ENCODE results near the gene ZC3H18.

ZC3H18 gene

DNA sequence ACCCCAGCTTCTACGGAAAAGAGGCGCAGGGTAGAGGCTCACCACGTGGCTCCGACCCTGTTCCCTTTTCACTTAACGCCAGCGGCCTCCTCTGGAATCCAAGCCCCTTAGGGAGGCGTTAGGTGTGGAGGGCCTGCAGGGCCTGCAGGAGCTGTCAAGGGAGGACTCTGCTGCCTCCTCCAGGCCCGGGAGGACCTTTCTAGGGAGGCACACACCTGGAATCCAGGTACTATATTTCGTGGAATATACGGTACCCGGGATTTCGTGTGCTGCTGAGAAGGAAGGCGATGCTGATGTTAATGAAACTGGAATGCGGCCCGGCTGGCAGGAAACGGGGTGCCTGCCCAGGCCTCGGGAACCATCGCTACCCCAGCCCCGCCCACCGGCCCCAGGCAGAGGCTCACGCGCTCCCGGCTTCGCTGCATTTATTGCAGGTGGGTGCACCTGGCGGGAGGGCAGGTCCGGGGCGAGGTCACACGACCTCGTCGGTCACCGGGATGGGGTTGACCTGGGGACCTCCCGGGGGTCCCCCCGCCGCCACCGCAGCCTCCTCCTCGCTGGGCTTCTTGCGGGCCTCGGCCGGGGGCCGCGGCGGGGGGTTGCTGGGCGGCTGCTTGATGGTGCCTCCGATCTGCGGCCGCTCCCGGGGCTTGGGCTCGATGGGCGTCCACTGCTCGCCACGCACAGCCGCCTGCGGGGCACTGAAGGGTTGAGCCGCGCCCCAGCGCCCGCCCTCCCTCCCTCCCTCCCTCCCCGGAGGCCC, 72.9 kb downstream of the ZC3H18 start:
- DNase-seq: no peak

DNA sequence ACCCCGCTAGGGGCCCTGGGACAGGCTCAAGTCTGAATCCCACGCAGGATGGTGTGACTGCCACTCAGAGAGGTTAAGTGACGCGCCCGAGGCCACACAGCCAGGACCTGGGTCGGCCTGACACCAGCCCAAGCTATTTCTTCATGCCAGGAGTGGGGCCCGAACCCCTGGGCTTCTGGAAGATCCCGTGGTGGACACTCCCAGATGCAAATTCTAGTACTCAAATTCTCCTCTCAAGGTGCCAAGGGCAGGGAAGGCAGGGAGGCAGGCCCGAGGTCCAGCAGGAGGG, 73.4 kb downstream of the ZC3H18 start:
- no peak for DNase-seq

DNA sequence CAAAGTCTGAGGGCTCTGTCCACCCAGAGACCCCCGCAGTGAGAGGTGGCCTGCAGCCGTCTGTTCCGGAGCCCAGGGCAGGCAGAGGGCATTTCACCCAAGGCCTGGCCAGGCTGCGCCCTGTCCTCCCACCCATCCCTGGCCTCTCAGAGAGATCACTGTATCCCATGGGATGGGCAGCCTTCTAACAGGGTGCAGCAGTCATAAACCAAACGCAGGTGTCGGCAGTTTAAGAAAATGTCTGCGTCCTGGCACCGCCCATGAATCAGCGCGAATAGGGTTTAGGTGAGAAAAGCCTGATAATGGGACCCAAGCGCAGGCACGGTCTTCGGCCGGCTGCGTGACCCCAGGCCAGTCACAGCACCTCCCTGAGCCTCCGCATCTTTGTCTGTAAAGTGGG, 75.3 kb downstream of the ZC3H18 start:
- DNase-seq: no peak

DNA sequence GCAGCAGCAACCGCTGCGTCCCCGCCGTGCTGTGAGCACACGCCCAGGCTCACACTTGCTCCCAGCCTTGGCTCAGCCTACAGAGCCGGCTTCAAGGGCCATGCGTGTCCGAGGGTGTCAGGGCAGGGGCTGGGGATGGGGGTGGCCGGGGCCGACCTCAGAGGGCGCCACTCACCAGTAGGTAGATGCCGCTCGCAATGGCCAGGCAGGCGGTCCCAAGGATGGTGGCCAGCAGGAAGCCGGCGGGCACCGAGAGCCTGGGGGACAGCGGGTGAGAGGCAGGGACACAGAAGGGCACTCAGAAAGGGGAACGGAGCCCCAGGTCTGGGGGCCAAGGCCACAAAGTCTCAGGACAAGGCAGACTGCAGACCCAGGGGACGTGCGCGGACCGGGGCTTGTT, 75.7 kb downstream of the ZC3H18 start:
- DNase-seq: no peak

DNA sequence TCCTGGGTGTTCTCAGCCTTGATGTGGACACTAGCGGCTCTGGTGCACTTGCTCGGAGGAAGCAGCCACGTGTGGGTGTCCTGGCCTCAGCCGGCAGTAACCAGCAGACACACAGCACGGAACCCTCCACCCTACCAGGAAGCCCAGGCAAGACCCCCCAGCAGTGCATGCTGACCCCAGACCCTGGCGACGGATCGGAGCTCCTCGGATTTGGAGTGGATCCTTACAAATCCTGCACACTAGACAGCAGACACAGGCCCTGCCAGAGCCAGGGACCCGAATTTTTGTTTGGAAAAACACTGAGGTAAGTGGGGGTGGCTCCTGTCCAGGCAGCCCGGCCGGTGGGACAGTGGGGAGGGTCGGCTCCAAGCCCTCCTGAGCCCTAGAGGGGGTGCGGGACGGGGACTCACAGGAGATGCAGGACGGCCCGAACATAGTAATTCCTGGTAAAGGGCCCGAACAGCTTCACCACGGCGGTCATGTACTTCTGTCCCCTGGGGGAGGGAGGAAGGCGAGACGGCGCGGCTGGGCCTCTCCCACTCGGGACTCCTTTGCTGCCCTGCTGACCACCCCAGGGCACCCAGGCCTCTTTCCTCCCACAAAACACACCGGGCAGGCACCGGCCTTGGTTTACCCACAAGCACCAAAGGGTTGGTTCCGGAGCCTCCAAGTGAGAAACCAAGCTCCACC, 76.3 kb downstream of the ZC3H18 start:
- no peak for DNase-seq

DNA sequence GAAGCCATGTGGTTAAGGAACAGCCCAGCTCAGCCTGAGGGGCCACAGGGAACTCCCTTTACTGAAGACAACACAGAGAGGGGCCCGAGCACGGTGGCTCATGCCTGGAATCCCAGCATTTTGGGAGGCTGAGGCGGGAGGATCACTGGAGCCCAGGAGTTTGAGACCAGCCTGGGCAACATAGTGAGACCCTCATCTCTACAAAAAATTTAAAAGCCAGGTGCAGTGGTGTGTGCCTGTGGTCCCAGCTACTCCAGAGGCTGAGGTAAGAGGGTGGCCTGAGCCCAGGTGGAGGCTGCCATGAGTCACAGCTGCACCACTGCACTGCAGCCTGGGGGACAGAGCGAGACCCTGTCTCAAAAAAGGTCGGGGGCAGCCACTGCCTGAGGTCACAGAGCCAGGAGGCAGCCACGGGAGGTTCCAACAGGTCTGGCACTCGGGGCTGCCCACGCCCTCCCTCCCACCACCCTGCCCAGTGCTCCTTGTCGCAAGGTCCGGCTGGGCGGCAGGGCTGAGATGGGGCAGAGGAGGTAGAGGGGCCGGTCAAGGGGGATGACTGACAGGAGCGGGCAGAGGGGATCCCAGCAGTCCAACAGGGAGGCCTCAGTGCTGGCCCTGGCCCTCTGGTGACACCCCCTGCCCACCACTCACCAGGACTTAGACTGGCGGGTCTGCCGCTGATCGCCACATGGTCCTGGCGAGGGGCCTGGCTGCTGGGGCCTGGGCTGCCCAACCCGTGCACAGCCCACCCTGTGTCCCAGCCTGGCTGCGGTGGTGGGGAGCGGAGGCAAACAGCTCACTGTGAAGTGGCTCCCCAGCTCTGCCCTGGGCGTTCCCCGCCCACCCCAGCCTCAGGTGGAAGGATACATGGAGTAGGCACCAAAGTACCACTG, 77.2 kb downstream of the ZC3H18 start:
- DNase-seq: no peak

DNA sequence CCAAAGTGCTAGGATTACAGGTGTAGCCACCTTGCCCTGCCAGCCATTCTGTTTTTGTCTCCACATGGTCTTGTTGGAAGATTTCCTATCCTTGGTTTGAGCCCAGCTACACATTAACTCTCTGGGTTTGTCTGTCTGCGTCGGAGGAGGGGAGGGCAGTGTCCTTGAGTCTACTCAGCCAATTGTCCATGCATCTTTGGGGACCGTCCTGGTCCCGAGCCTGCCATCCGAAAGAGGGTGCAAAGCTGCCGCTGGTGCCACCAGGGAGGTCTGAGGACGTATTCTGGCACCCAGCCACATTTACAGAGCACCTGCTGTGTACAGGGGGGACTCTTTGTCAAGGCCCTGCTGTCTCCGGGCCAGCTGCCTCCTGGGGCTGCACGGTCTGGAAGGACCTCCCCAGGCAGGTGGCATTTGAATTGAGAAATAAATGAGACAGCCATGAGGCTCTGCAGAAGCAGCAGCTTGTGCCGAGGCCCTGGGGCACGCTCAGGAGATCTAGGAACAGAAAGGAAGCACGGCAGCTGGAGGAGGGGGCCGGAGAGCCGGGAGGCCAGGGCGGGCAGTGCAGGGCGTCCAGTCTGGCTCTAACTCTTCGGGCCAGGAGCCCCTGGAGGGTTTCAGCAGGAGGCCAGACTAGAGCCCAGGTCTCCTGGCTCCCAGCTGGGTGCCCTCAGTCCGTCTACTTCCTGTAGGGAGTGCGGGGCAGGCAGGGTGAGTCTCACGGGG, 79.2 kb downstream of the ZC3H18 start:
- DNase-seq: no peak

DNA sequence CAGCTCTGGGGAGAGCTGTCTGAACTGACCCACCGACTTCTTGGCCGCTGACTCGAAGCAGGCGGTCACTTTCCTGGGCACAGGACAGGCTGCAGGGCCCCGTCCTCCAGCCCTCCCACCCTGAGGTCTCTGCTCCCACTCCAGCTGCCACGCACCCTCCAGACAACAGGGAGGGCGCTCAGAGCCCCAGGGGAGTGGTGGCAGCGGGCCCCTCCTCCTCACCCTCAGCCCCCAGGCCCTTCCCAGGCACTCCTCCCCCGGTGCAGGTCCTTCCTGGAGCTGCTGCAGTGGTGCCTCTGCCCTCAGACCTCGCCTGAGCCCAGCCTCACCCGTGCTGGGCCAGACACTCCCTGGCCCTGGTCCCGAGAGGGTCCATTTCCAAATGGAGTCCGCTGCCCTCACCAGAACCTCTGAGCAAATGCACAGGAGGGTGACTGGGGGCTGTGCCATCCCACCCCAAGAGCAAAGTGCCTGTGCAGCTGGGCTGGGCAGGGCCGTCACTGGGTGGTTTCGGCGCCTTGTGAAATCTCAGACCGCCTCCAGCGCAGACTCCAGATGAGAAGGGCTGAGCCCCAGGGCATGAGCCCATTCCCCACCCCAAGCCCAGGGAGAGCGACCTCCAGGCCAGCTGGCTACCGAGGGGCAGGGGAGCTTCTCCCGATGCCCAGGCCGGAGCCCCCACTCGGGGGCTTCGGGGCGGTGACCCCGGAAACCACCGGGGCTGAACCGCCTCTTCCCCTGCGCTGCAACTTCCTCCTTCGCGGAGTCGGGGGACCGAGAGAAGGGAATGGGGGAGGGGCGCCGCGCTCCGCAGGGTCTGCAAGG, 79.9 kb downstream of the ZC3H18 start:
- peak; percentile 43 to 55 for DNase-seq

DNA sequence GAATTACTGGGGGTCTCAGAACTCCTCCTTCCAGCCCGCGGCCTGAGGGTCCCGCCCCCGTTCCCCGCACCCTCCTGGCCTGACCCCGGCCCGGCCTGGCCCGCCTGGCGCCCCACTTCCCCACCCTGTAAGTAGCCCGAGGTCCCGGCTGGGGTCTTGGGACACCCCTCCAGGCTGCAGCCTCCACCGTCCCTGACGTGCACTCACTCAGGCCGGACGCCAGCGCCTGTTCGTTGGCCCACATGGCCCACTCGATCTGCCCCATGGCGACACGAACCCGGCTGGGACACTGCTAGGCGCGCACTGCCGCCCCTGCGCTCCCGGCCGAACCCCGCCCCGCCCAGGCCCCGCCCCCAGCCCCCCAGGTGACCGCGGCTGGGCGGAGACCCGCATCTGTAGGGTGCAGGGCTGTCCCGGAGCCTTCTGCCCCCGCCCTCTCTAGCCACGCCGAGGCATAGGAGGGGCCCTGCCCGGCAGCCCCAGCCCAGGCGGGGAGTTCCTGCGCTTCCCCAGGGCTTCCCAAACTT, 80.6 kb downstream of the ZC3H18 start, which contains the start of gene CYBA:
Gene CYBA (minus strand): TSS at position 305 of the 527 bp plus-strand sequence. CDS start 40 bp downstream, at position 265.
- peak; percentile 77 to 90 for DNase-seq

DNA sequence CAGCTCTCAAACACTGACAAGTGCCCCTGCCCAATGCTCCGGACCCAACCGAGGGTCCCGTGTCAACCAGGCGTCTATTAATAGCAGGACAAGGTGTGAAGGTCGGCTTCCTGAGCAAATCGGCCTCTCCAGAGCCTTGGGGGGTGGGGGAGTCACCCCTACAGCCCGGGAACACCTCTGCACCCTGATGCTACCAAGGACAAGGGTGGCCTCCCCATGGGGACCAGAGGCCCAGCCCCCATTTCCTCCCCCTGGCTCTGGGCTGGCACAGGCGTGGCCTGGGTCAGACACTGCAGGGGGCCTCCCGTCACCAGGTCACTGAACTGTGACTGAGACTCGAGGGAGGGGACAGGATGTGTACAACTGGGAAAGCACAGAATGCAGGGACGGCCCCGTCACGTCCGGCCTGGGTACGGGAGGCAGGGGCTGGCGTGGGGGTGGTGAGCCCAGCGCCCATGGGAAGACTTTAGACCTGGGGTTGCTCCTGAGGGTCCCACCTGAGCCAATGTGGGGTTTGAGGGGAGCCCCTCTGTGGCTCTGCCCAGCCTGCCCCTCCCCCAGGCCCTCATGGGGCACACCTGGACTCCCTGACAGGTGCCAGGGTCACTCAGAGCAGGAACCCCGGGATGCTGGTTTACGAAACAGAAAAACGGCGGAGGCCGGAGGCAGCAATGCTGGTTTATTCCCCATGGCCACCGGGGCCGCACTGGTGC, 81.2 kb downstream of the ZC3H18 start:
- peak; percentile 72 to 85 for DNase-seq

DNA sequence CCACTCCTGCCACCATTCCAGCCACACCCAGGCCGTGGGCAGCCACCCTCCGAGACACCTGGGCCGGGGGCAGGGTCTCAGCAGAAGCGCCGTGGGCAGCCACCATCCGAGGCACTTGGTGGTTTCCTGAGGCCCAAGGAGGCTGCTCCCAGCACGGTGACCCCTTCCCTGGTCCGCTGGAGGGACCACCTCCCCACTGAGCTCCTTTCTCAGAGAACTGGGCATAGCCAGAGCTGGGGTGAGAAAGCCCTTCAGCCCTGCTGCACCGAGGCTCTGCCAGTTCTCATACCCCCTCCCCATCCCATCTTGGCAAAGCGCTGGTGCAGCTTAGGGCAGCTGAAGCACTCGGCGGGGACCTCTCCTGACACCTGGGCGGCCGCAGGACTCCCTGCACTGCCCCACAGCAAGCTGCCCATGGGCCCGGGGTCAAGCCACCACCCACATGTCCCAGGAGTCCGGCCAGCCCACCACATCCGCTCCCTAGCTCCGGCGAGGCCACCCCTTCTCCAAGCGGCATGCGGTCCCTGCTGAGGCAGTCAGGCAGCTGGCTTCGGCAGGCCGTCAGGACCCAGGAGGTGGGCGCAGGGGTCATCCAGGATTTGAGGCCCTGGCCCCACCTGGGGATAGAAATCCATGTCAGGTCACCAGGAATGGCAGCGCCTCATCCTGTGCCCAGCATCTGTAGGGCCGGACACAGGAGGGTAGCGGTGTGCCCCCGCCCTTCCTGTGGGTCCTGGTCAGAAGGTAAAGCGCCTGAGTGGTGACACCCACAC, 82.0 kb downstream of the ZC3H18 start:
- no peak for DNase-seq

DNA sequence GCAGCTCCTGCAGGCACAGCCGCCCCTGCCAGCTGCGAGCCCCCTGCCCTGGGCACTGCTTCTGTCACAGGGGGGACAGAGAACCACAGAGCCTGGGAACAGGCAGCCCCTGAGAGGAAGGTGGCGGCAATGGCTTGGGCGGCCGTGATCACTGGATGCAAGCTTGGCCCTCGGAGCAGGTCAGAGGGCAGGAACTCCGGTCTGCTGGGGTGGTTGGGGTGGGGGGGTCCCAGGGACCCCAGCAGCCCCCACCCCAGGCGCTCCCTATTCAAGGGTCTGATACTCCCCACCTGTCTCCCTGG, 82.5 kb downstream of the ZC3H18 start:
- DNase-seq: no peak

DNA sequence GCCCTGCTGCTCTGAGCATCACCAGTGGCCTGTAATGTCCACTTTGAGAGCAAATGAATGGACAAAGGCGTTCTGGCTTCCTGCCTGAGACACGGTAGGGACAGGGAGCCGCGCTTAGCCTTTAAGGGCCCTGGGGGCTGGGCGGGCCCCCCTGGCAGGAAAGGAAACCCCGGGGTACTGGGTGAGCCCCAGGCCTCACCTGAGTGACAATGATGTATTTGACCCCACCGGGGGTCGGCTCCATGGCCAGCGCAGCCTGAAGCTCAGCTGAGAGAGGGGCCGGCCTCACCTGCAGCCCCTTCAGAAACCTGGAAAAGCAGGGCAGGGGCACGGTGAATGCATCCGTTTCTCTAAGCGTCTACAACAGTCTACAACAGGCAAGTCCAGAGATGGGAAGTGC, 82.9 kb downstream of the ZC3H18 start:
- DNase-seq: no peak

DNA sequence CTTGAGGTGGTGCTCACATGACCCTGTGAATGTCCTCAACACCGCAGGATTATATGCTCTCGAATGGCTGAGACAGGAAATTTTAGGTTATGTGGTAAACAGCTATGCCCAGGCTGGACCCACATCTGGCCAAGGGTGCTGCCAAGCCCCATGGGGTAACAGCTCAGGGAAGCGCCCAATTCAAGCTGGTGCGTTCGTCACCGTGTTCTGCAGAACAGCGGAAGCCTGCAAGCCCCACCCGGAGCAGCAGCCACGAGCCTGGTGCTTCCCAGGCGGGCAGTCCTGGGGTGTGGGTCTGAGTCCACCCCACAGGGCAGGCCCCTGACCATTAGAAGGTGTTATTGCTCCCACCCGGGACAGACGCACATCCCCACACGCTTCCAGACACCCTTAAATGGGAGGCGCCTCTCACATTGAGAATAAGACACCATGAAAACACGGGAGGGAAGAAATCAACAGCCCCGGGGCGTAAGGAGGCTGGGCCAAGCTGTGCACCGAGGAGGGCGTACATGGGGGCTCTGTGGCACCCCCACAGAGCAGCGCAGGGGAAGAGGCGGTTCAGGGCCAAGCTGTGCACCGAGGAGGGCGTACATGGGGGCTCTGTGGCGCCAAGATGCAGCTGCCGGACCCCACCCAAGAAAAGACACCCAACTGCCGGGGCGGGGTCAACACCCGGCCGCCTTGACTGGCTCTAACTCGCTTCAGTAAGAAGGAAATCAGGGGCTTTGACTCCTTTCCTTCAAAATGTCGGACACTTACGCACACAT, 83.6 kb downstream of the ZC3H18 start:
- no peak for DNase-seq

DNA sequence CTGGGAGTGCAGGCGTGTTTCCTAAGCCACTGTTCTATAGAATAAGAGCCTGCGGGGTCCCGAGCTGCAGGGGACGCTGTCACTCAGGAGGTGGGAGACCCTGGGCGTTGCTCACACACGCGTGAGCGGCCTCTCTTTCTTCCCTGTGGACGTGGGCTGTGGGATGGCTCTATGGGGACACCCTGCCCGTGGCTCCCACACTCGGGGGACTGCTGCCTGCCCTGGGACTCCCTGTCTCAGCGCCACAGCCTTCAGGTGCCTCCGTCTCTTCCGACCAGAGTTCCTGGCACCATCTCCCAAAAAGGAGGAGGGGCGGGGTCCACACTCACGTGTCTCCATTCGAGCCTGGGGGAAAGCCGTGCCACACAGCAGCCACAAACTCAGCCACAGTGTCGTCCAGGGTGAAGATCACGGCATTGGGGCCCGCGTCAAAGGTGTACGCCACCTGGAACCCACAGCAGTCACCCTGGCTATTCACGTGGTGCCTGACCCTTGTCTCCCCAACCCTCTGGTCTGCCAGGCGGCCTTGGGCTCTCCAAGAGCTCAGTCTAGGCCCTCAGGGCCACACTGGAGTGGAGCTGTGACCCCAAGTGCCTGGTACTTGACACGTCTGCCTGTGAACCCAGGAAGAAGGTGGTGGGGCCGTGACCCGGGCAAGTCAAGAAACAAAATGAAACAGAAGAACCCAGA, 84.3 kb downstream of the ZC3H18 start:
- DNase-seq: no peak

DNA sequence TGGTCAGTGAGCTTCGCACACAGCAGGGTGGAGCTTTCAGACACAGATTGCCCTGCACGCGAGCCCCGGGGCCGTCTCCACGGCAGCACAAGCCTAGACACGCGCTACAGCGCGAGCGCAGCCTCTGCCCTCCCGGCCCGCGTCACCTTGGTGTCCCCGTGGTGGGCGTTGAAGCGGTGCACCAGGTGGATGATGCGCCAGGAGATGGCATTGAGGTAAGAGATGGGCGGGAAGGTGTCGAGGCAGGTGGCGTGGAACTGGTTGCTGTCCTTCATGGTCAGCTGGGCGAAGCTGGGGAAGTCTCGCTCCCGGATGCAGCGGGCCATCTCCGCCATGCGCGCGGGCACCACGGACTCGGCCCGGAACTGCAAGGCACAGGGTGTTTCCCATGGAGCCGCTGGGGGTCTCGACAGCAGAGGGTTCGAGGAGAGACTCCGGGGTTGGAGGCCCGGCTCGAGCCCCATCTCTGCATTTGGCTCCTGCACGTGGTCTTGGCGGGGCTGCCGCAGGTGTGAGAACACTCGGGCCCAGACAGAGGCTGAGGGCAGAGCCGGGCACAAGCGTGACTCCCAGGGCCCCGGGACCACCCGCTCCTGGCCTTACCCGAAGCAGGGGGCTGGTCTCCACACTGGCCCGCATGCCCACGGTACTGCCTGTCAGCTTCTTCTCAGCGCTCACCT, 85.0 kb downstream of the ZC3H18 start:
- no peak for DNase-seq

DNA sequence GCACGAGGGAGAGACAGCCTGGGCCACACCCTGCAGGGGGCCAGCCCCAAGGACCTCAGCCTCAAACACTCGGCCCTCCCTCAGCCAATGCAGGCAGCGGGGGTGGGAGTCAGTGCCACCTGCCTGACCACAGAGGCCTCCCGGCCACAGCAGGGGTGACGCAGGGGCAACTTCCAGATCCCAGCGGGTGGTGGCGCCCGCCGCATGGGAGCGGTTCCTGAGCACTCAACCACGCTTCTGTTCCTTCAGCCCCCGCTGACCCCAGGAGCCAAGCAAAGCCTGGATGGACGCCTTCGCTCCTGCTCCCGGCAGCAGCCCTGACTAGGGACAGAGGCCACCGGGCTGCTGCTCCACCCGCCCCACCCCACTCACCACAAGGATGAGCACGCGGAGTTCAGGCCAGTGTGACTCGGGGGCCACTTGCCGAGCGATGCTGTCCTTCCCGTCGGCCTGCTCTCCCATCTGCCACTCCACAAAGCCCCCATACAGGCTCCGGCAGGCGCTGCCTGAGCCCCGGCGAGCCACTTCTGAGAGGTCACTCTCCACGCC, 85.6 kb downstream of the ZC3H18 start:
- DNase-seq: no peak

All from stimulated activated CD4-positive, alpha-beta T cell treated with anti-CD3 and anti-CD28 coated beads, Interleukin-2, amount 100 ng/mL, for 24 hours (primary cell).